Mammary epithelial cell (primary cell): ENCODE data around the gene COG5.

Experiments used
- EZH2 ChIP-seq: IDR thresholded peaks from 2 replicates; pipeline ENCODE4 v1.6.1; 2012; ENCODE audit warnings: low read length, inconsistent platforms, borderline replicate concordance
- TF ChIP-seq, protein P1 (sequence below), 2 donors: IDR thresholded peaks in 1 of 2; conservative IDR thresholded peaks in 1 of 2; 2 replicates each; pipeline ENCODE4 v1.5.1; 2011 to 2012; ENCODE audit warnings: inconsistent platforms in 2 of 2, low read length in 2 of 2, mild to moderate bottlenecking in 2 of 2, control low read depth in 1 of 2, low read depth in 1 of 2; ENCODE audit not compliant: insufficient read depth in 1 of 2; ENCODE audit errors: extremely low read depth in 1 of 2

DNA sequence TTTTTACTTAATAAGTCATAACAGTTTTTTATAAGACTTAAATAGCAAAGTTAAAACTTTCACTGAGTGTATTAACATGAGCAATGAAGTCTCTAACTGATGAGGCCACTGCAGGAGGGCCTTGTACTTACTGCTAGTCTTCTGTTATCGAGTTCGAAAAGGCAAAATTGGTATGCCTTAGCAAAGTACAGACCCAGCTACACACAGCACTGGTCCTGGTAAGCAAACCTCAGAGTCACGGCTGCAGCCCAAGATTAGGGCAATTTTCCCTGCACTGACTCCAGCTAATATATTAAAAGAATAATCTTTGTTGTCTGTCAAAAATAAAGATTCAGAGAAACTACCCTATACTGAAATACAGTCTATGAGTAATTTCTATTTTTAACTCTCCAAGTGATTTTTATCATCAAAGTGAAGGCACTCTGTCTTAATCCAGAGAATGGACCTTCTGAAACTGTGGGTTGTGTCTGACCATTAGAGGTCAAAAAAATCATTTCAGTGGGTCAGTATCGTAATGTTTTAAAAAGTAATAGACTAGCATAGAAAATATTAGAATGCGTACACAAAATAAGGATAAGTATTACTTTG lies 309.2 kb downstream of the COG5 start:
- TF ChIP-seq, protein P1, sequence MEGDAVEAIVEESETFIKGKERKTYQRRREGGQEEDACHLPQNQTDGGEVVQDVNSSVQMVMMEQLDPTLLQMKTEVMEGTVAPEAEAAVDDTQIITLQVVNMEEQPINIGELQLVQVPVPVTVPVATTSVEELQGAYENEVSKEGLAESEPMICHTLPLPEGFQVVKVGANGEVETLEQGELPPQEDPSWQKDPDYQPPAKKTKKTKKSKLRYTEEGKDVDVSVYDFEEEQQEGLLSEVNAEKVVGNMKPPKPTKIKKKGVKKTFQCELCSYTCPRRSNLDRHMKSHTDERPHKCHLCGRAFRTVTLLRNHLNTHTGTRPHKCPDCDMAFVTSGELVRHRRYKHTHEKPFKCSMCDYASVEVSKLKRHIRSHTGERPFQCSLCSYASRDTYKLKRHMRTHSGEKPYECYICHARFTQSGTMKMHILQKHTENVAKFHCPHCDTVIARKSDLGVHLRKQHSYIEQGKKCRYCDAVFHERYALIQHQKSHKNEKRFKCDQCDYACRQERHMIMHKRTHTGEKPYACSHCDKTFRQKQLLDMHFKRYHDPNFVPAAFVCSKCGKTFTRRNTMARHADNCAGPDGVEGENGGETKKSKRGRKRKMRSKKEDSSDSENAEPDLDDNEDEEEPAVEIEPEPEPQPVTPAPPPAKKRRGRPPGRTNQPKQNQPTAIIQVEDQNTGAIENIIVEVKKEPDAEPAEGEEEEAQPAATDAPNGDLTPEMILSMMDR (conservative IDR thresholded peaks at IDR 0.05 in 1 of 2, IDR thresholded peaks at IDR 0.05 in 1 of 2; ENCODE audit: extremely low read depth in 1 of 2, insufficient read depth in 1 of 2, low read depth in 1 of 2, low read length in 2 of 2) = no peak
- no peak for TF ChIP-seq EZH2
